Measurements from ENCODE around the gene OPA1. TPM values are rescaled to one million over a fixed set of nuclear protein-coding genes. Genes with fewer than 3 reads are reported as not detected.
A peak's percentile ranks its signal among the peaks of the same experiment; 100 is the strongest.

The OPA1 gene
- total and polyA plus RNA-seq, 2 of the 13 experiments (the other 11 are each of a cell fraction or from before 2014, with no cell fraction given): 26.7 to 78.5 TPM

- TF ChIP-seq, protein P1, sequence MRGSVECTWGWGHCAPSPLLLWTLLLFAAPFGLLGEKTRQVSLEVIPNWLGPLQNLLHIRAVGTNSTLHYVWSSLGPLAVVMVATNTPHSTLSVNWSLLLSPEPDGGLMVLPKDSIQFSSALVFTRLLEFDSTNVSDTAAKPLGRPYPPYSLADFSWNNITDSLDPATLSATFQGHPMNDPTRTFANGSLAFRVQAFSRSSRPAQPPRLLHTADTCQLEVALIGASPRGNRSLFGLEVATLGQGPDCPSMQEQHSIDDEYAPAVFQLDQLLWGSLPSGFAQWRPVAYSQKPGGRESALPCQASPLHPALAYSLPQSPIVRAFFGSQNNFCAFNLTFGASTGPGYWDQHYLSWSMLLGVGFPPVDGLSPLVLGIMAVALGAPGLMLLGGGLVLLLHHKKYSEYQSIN (CRISPR knock-in tag; IDR thresholded peaks at IDR 0.05; ENCODE audit: borderline replicate concordance): no peak
- TF ChIP-seq SP140L (CRISPR knock-in tag; IDR thresholded peaks at IDR 0.05; ENCODE audit: borderline replicate concordance) (no peak), ZFP62 (CRISPR knock-in tag; IDR thresholded peaks at IDR 0.05) (no peak), HMG20B (CRISPR knock-in tag; conservative IDR thresholded peaks at IDR 0.05) (no peak), ZNF121 (CRISPR knock-in tag; IDR thresholded peaks at IDR 0.05) (no peak), ZNF678 (CRISPR knock-in tag; IDR thresholded peaks at IDR 0.05) (no peak), ZNF564 (CRISPR knock-in tag; IDR thresholded peaks at IDR 0.05) (no peak), ZNF142 (CRISPR knock-in tag; IDR thresholded peaks at IDR 0.05) (no peak), RCOR2 (CRISPR knock-in tag; IDR thresholded peaks at IDR 0.05) (peak; percentile 80), CREM (IDR thresholded peaks at IDR 0.05) (peak; percentile 44; the same call in 1 of the 2 replicates), CREM (CRISPR knock-in tag; IDR thresholded peaks at IDR 0.05) (no peak), NR2C2 (CRISPR knock-in tag; IDR thresholded peaks at IDR 0.05; ENCODE audit: borderline replicate concordance) (no peak; the same call in 1 of the 2 replicates), PRDM4 (CRISPR knock-in tag; IDR thresholded peaks at IDR 0.05; ENCODE audit: borderline replicate concordance) (no peak), KDM6A (CRISPR knock-in tag; IDR thresholded peaks at IDR 0.05; ENCODE audit: low read depth) (peak; percentile 36; the same call in 1 of the 2 replicates), ZKSCAN1 (IDR thresholded peaks at IDR 0.05; ENCODE audit: low read length) (peak; percentile 93), GABPB1 (CRISPR knock-in tag; IDR thresholded peaks at IDR 0.05) (peak; percentile 39; the same call in 1 of the 2 replicates)
- TF ChIP-seq, protein P2, sequence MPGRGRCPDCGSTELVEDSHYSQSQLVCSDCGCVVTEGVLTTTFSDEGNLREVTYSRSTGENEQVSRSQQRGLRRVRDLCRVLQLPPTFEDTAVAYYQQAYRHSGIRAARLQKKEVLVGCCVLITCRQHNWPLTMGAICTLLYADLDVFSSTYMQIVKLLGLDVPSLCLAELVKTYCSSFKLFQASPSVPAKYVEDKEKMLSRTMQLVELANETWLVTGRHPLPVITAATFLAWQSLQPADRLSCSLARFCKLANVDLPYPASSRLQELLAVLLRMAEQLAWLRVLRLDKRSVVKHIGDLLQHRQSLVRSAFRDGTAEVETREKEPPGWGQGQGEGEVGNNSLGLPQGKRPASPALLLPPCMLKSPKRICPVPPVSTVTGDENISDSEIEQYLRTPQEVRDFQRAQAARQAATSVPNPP (CRISPR knock-in tag; IDR thresholded peaks at IDR 0.05): no peak
- TF ChIP-seq, protein P3, sequence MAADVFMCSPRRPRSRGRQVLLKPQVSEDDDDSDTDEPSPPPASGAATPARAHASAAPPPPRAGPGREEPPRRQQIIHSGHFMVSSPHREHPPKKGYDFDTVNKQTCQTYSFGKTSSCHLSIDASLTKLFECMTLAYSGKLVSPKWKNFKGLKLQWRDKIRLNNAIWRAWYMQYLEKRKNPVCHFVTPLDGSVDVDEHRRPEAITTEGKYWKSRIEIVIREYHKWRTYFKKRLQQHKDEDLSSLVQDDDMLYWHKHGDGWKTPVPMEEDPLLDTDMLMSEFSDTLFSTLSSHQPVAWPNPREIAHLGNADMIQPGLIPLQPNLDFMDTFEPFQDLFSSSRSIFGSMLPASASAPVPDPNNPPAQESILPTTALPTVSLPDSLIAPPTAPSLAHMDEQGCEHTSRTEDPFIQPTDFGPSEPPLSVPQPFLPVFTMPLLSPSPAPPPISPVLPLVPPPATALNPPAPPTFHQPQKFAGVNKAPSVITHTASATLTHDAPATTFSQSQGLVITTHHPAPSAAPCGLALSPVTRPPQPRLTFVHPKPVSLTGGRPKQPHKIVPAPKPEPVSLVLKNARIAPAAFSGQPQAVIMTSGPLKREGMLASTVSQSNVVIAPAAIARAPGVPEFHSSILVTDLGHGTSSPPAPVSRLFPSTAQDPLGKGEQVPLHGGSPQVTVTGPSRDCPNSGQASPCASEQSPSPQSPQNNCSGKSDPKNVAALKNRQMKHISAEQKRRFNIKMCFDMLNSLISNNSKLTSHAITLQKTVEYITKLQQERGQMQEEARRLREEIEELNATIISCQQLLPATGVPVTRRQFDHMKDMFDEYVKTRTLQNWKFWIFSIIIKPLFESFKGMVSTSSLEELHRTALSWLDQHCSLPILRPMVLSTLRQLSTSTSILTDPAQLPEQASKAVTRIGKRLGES (CRISPR knock-in tag; IDR thresholded peaks at IDR 0.05; ENCODE audit: borderline replicate concordance): no peak
Observed at GRCh38 chr3:193732391-193732790, 139.4 kb downstream of the OPA1 start (continued).
